Testis (tissue), 3 donors: Measurements from ENCODE around the gene QSOX2. TPM values are rescaled to one million over a fixed set of nuclear protein-coding genes. Genes with fewer than 3 reads are reported as not detected.

Experiments used
- DNase-seq: peaks from one replicate; pipeline ENCODE4 v3.0.0-alpha.2; 2019
- H3K27ac ChIP-seq, 2 donors: fragments of 200-600 bp; sonication (generic); one replicate each; pipeline ENCODE4 v1.5.1; 2019
- H3K27me3 ChIP-seq: fragments of 200-600 bp; sonication (generic); one replicate; pipeline ENCODE4 v1.5.1; 2019
- H3K36me3 ChIP-seq: fragments of 200-600 bp; sonication (generic); one replicate; pipeline ENCODE4 v1.5.1; 2017; ENCODE audit warnings: low read depth; ENCODE audit errors: missing control alignments
- H3K4me1 ChIP-seq: fragments of 200-600 bp; sonication (generic); one replicate; pipeline ENCODE4 v1.5.1; 2019
- H3K4me3 ChIP-seq, 2 donors: fragments of 200-600 bp; sonication (generic); one replicate each; pipeline ENCODE4 v1.5.1; 2017 to 2019
- H3K9me3 ChIP-seq: fragments of 200-600 bp; sonication (generic); one replicate; pipeline ENCODE4 v1.5.1; 2017
- POLR2A ChIP-seq: fragments of 450-650 bp; IDR thresholded peaks from one replicate; pipeline ENCODE4 v1.6.1; 2017; ENCODE audit warnings: antibody characterized with exemption, mild to moderate bottlenecking, moderate library complexity
- WGBS, 2 donors: methylation state at CpG; one replicate each; pipeline ENCODE4 v1.1.5; 2018; 5-methylcytosine and 5-hydroxymethylcytosine counted together
- intact Hi-C: fragments of 100-400 bp; cut with DNase I; formaldehyde crosslinking; loops from one replicate; pipeline ENCODE4 v1.15.1; 2023; ENCODE audit warnings: low total_unique reads
- polyA plus RNA-seq: library from polyadenylated mRNA; stranded (reverse); fragments of 350-450 nt; fragmentation: Illumina TruSeq; extraction: RNeasy Lipid Tissue Mini Kit (QIAGEN cat#74804); gene quantifications from one replicate; pipeline ENCODE4 v1.2.3, GENCODE V29; 2014; ENCODE audit warnings: low read depth, low replicate concordance; ENCODE audit not compliant: insufficient read depth
- total RNA-seq, 2 donors: library from RNA; depleted of rRNA; stranded (reverse); fragments of >200 nt; gene quantifications; one replicate each; pipeline ENCODE4 v1.2.3, GENCODE V29; 2016
- TF ChIP-seq, protein P1 (sequence below), 3 experiments: fragments of 450-650 bp in 2 of 3; fragments of 200-600 bp in 1 of 3; sonication (generic) in 1 of 3; IDR thresholded peaks; one replicate each; pipeline ENCODE4 v1.5.1; 2016 to 2019; ENCODE audit warnings: antibody characterized with exemption in 3 of 3, mild to moderate bottlenecking in 2 of 3, moderate library complexity in 1 of 3

Gene QSOX2
- total and polyA plus RNA-seq, 3 donors from 2014 or later = 22.1 to 23.3 (median 22.6) TPM

DNA sequence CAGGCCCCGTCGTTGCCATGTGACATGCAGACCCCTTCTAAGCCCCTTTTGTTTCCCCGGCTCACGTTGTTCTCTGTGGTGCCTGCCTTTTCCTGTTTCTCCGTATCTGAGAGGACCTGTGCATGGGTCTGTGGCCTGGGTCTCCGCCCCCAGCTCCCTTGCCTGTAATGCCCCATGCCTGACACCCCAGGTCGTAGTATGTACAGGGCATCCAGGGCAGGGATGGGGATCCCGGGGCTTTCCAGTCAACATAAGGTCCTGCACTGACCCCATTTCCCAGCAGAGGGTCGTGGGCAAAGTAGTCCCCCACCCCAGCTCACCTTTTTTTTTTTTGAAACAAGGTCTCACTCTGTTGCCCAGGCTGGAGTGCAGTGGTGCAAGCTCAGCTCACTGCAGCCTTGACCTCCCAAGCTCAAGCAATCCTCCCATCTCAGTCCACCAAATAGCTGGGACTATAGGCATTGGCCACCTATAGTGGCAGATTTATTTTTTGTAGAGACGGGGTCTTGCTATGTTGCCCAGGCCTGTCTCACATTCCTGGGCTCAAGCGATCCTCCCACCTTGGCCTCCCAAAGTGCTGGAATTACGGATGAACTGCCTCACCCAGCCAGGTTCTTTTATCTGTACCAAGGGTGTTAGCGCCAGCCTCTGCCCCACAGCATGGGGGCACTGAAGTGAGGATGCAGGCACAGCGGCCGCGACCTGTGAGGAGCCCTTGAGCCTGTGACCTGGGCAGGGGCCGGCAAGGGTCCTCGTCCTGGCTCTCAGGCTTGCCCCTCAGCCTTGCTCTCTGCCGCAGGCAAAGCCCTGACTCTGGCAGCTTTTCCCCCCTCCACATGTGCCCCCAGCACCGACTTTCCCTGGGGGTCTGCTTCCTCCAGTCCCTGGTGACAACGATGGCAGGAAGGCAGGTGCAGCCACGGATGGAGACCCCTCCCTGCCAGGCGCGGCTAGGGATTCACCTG is 19.1 kb upstream of the QSOX2 start:
- intact Hi-C loops = no loop called here
- Histone ChIP-seq H3K27ac (no peak overlapping the region), H3K36me3 (no peaks in the 10 kb centered on the region), H3K4me3 (no peak overlapping the region), H3K9me3 (no peaks in the 10 kb centered on the region), H3K27me3 (no peaks in the 10 kb centered on the region), H3K4me1 (peaks cover 10% of the 10 kb centered on the region)
- WGBS, 2 donors = 85 to 90% methylated on average over 23 to 24 of the region's 24 CpGs
- TF ChIP-seq POLR2A = no peak
- TF ChIP-seq, protein P1, sequence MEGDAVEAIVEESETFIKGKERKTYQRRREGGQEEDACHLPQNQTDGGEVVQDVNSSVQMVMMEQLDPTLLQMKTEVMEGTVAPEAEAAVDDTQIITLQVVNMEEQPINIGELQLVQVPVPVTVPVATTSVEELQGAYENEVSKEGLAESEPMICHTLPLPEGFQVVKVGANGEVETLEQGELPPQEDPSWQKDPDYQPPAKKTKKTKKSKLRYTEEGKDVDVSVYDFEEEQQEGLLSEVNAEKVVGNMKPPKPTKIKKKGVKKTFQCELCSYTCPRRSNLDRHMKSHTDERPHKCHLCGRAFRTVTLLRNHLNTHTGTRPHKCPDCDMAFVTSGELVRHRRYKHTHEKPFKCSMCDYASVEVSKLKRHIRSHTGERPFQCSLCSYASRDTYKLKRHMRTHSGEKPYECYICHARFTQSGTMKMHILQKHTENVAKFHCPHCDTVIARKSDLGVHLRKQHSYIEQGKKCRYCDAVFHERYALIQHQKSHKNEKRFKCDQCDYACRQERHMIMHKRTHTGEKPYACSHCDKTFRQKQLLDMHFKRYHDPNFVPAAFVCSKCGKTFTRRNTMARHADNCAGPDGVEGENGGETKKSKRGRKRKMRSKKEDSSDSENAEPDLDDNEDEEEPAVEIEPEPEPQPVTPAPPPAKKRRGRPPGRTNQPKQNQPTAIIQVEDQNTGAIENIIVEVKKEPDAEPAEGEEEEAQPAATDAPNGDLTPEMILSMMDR (IDR thresholded peaks at IDR 0.05) = no peak
- DNase-seq = no peak

DNA sequence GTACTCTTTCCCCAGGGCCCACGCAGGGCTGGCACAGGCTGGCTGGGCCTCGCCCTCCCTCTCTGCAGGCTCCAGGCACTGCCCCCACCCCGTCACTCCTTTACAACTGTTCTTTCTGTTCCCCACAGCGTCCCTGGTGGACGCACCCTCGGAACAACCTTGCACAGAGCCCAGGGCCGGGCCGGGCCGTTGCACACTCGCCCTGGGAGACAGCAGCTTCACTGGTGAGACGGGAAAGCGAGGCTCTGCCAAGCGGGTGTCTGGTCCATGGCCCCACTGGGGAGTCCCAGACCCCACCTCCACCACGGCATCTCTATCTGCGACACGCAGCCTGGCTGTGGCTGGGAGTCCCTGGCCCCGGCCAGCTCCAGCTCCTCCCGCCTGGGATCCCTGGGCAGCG is 18.4 kb upstream of the QSOX2 start:
- H3K36me3 ChIP-seq = no peaks in the 10 kb centered on the region
- TF ChIP-seq, protein P1 (IDR thresholded peaks at IDR 0.05) = peak in 2 of 3 experiments; percentile 22 to 24
- TF ChIP-seq POLR2A = no peak
- H3K4me1 ChIP-seq = peaks cover 10% of the 10 kb centered on the region
- no peak overlapping the region for H3K27ac ChIP-seq
- intact Hi-C loops = no loop called here
- peak; percentile 70 for DNase-seq
- no peaks in the 10 kb centered on the region for H3K9me3 ChIP-seq
- 59 to 65% methylated on average over 11 to 19 of the region's 19 CpGs for WGBS, 2 donors
- H3K27me3 ChIP-seq = no peaks in the 10 kb centered on the region
- H3K4me3 ChIP-seq = no peak overlapping the region

DNA sequence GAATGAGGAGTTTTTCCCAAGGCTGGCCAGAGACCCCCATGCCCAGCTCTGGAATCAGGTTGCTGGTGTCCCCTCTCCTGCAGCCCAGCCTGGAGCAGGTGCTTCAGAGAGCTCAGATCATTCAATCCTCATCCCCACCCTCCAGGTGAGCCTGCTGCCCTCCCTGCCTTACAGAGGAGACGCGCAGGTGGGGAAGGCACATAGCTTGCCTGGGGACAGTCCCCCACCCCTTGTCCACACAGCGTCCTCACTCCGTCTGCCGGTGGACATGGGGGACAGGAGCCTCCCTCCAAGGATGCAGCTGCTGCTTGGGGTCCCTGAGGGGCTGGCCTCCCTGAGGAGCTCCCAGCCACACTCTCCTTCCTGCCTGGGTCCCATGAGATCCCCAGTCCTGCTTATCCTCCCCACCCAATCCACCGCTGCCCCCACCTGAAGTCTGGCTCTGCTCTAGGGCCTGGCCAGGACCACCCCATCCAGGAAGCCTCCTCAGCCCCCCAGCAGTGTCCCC is 17.1 kb upstream of the QSOX2 start:
- no peak overlapping the region for H3K27ac ChIP-seq
- peaks cover 10% of the 10 kb centered on the region for H3K4me1 ChIP-seq
- TF ChIP-seq, protein P1 (IDR thresholded peaks at IDR 0.05) = no peak
- no peak for TF ChIP-seq POLR2A
- no peak overlapping the region for H3K4me3 ChIP-seq
- WGBS, 2 donors = 96% methylated on average over 6 of the region's 6 CpGs; no CpG with 5 or more reads in 1 of the 2 donors
- DNase-seq = no peak
- no peaks in the 10 kb centered on the region for H3K36me3 ChIP-seq
- intact Hi-C loops = no loop called here
- H3K9me3 ChIP-seq = no peaks in the 10 kb centered on the region
- no peaks in the 10 kb centered on the region for H3K27me3 ChIP-seq

DNA sequence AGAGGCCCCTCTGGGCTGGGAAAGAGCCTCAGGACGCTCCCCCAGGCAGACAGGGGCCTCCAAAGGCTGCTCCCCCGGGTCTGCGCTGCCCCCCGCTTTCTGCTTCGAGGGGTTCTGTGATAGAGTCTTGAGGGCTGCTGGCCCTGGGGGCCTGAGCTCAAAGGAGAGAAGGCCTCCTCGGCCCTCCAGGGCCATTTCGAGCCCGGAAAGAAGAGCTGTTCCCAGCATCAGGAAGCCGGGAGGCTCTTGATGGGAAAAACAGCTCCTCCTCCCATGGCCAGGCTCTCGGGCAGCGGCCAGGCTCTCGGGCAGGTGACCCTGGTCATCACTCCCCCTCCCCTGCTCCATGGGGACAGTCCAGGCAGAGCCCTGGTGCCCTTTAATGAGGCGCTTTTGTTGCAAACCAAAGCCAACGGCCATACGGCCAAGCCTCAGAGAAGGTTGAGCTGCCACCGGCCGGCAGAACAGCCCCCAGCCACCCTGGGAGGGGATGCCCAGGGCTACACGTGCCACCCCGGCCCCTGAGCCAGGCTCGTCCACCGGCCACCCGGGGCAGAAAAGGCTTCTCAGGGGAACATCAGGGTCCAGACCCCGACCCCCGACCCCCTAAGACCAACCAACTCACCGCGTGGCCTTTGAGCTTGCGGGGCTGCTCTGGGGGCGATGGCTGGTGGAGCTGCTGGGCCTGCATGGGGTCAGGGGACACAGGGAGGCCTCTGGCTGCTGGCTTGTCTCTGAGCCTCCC is 16.2 kb upstream of the QSOX2 start:
- whole genome bisulfite sequencing, 2 donors = 85% methylated on average over 28 of the region's 28 CpGs; no CpG with 5 or more reads in 1 of the 2 donors
- H3K4me1 ChIP-seq = peaks cover 6% of the 10 kb centered on the region
- no peak for TF ChIP-seq POLR2A
- TF ChIP-seq, protein P1 (IDR thresholded peaks at IDR 0.05) = no peak
- no peak overlapping the region for H3K27ac ChIP-seq
- DNase-seq = no peak
- no peaks in the 10 kb centered on the region for H3K36me3 ChIP-seq
- no peaks in the 10 kb centered on the region for H3K9me3 ChIP-seq
- no peak overlapping the region for H3K4me3 ChIP-seq
- intact Hi-C loops = no loop called here
- no peaks in the 10 kb centered on the region for H3K27me3 ChIP-seq
